SK-N-SH (cell line): ENCODE measurements around the gene B3GALT6.

Source experiments
- SIN3A ChIP-seq: IDR thresholded peaks from 2 replicates; pipeline ENCODE4 v1.6.1; 2012; ENCODE audit warnings: low read depth, mild to moderate bottlenecking, low read length, moderate library complexity, borderline replicate concordance
- TAF1 ChIP-seq: IDR thresholded peaks from 2 replicates; pipeline ENCODE4 v1.6.1; 2012; ENCODE audit warnings: low read depth, mild to moderate bottlenecking, low read length, moderate library complexity, borderline replicate concordance
- TF ChIP-seq, protein P1 (sequence below): IDR thresholded peaks from 2 replicates; pipeline ENCODE4 v1.4.0; 2012; ENCODE audit warnings: low read depth
- TF ChIP-seq, protein P2 (sequence below): fragments of 200-600 bp; sonication (generic); IDR thresholded peaks from 2 replicates; pipeline ENCODE4 v1.6.1; 2017; ENCODE audit warnings: antibody characterized with exemption, mild to moderate bottlenecking, moderate library complexity

DNA sequence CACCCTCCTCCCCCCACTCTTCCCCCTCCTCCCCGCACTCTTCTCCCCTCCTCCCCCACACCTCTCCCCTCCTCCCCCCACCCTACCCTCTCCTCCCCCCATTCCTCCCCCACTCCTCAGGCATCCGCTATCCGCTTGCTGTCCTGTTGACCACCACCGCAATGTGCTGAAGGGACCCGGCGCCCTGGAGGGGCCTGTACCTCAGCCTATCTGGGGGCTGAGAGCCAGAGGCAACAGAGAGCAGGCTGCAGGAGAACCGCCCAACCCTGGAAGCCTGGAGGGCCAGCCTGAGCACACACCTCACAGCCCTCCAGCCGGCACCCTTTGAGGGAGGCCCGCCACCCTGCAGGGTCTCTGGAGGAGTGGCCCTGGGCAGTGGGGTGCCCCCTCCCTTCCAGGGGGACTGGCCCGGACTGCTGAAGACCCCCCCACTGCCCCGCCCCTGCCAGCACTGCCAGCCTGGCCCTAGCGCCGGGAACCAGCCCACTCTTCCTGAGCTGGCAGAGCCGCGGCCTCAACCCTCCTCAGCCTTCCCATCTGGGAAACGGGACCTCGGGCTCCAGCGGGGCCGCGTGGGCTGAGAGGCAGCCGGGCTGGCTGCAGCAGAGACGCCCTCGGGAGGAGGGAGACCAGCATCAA, 13.3 kb downstream of the B3GALT6 start:
- TF ChIP-seq, protein P1, sequence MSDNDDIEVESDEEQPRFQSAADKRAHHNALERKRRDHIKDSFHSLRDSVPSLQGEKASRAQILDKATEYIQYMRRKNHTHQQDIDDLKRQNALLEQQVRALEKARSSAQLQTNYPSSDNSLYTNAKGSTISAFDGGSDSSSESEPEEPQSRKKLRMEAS: no peak
- TF ChIP-seq, protein P2, sequence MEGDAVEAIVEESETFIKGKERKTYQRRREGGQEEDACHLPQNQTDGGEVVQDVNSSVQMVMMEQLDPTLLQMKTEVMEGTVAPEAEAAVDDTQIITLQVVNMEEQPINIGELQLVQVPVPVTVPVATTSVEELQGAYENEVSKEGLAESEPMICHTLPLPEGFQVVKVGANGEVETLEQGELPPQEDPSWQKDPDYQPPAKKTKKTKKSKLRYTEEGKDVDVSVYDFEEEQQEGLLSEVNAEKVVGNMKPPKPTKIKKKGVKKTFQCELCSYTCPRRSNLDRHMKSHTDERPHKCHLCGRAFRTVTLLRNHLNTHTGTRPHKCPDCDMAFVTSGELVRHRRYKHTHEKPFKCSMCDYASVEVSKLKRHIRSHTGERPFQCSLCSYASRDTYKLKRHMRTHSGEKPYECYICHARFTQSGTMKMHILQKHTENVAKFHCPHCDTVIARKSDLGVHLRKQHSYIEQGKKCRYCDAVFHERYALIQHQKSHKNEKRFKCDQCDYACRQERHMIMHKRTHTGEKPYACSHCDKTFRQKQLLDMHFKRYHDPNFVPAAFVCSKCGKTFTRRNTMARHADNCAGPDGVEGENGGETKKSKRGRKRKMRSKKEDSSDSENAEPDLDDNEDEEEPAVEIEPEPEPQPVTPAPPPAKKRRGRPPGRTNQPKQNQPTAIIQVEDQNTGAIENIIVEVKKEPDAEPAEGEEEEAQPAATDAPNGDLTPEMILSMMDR: no peak
- no peak for TF ChIP-seq TAF1
- no peak for TF ChIP-seq SIN3A
